Smooth muscle cell (in vitro differentiated cells): ENCODE data around the gene JPH2. TPM values are rescaled to one million over a fixed set of nuclear protein-coding genes. Genes with fewer than 3 reads are reported as not detected.

Source experiments
- DNase-seq: peaks from one replicate; lab custom pipeline; 2025; ENCODE audit not compliant: unreplicated experiment; lab: John Stamatoyannopoulos, UW
- H2AFZ ChIP-seq: fragments of 200-600 bp; sonication (generic); 2 replicates; pipeline ENCODE4 v1.6.0; 2016; ENCODE audit warnings: antibody characterized with exemption, low read depth, mild to moderate bottlenecking
- H3F3A ChIP-seq: fragments of 200-600 bp; sonication (generic); 2 replicates; pipeline ENCODE4 v1.6.0; 2017; ENCODE audit warnings: antibody characterized with exemption, low read depth
- H3K27ac ChIP-seq: fragments of 200-600 bp; sonication (generic); 2 replicates; pipeline ENCODE4 v1.5.1; 2016; ENCODE audit warnings: low read depth, mild to moderate bottlenecking
- H3K27me3 ChIP-seq: fragments of 200-600 bp; sonication (generic); 2 replicates; pipeline ENCODE4 v1.6.1; 2016; ENCODE audit warnings: low read depth, mild to moderate bottlenecking
- H3K36me3 ChIP-seq: fragments of 200-600 bp; sonication (generic); 2 replicates; pipeline ENCODE4 v1.5.1; 2016; ENCODE audit warnings: low read depth
- H3K4me1 ChIP-seq: fragments of 200-600 bp; sonication (generic); 2 replicates; pipeline ENCODE4 v1.5.1; 2016; ENCODE audit warnings: low read depth
- H3K4me2 ChIP-seq: fragments of 200-600 bp; sonication (generic); 2 replicates; pipeline ENCODE4 v1.6.0; 2016; ENCODE audit warnings: mild to moderate bottlenecking
- H3K4me3 ChIP-seq: fragments of 200-600 bp; sonication (generic); 2 replicates; pipeline ENCODE4 v1.5.1; 2016; ENCODE audit warnings: mild to moderate bottlenecking
- H3K79me2 ChIP-seq: fragments of 200-600 bp; sonication (generic); 2 replicates; pipeline ENCODE4 v1.6.0; 2016; ENCODE audit warnings: low read depth, mild to moderate bottlenecking
- H3K9ac ChIP-seq: fragments of 200-600 bp; sonication (generic); 2 replicates; pipeline ENCODE4 v1.6.0; 2016; ENCODE audit warnings: low read depth
- H3K9me3 ChIP-seq: fragments of 200-600 bp; sonication (generic); replicated peaks from 2 replicates; pipeline ENCODE4 v1.5.1; 2016; ENCODE audit warnings: low read depth
- H4K20me1 ChIP-seq: fragments of 200-600 bp; sonication (generic); 2 replicates; pipeline ENCODE4 v1.6.0; 2016; ENCODE audit warnings: low read depth
- CTCF ChIP-seq: fragments of 200-600 bp; sonication (generic); IDR thresholded peaks from 2 replicates; pipeline ENCODE4 v1.5.1; 2017; ENCODE audit warnings: borderline replicate concordance, mild to moderate bottlenecking, antibody characterized with exemption; ENCODE audit not compliant: insufficient read depth, poor library complexity, severe bottlenecking
- WGBS: methylation state at CpG from one replicate; pipeline ENCODE4 v1.1.7; 2016; ENCODE audit warnings: low lambda C conversion rate; 5-methylcytosine and 5-hydroxymethylcytosine counted together
- polyA plus RNA-seq: library from polyadenylated mRNA; unstranded; fragments of >200 nt; fragmentation: Nextera tagmentation; extraction: Ambion mirVana; gene quantifications from 2 replicates; pipeline ENCODE4 v1.2.1, GENCODE V29; 2016
- total RNA-seq: library from RNA; depleted of rRNA; stranded (reverse); fragments of >200 nt; gene quantifications from 2 replicates; pipeline ENCODE4 v1.2.3, GENCODE V29; 2014

The JPH2 gene
- total and polyA plus RNA-seq, 2 experiments from 2014 or later = 4.4 to 6.0 TPM

- H4K20me1 ChIP-seq = no peaks in the 10 kb centered on the region
- WGBS = 97% methylated on average over 7 of the region's 7 CpGs
- H3K27ac ChIP-seq = no peak overlapping the region
- H3K79me2 ChIP-seq = no peaks in the 10 kb centered on the region
- H3K27me3 ChIP-seq = no peaks in the 10 kb centered on the region
- H3K9ac ChIP-seq = no peak overlapping the region
- no peaks in the 10 kb centered on the region for H3F3A ChIP-seq
- no peaks in the 10 kb centered on the region for H3K36me3 ChIP-seq
- no peaks in the 10 kb centered on the region for H3K4me1 ChIP-seq
- no peaks in the 10 kb centered on the region for H3K9me3 ChIP-seq
- no peak for DNase-seq
- no peak overlapping the region for H3K4me2 ChIP-seq
- H3K4me3 ChIP-seq = no peak overlapping the region
- TF ChIP-seq CTCF = no peak
- no peak overlapping the region for H2AFZ ChIP-seq
These were observed 71.8 kb downstream of the JPH2 start for GRCh38 chr20:44115181-44115580.

DNA sequence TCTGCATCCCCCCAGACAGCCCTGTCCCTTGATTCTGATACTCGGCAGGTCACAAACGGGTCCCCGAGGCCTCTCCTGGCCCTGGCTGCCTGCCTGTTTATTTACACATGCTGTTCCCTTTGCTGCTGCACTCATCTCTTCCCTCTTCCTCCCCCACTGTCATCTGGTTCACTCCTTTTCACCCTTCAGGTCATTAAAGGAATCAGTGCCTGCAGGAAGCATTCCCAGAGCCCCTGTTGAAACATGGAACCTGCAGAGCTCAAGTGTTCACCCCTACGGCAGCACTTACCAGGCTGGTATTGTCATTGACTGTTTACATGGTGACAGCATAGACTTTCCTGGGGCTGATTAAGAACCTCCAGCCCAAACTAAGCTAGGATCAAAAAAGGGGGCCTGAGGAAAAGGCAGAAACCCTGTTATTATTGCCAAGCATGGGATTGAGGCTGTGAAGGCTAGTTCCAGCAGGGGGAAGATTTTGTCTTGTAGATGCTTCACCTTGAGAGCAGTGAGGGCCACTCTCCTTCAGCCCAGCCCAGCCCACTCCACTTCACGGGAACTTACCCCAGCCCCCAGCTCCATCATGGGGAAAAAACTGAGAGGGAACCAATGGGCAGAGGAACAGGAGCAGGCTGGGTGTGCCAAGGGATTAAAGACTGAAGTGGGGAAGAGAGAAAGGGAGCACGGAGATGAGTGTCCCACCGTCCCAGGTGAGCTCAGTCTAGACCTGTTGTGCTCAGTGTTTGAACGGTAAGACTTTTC is 73.2 kb downstream of the JPH2 start:
- no peaks in the 10 kb centered on the region for H3K27me3 ChIP-seq
- TF ChIP-seq CTCF = no peak
- no peak overlapping the region for H3K4me3 ChIP-seq
- no peaks in the 10 kb centered on the region for H3K4me1 ChIP-seq
- H3K9me3 ChIP-seq = no peaks in the 10 kb centered on the region
- no peaks in the 10 kb centered on the region for H3K79me2 ChIP-seq
- H3F3A ChIP-seq = no peaks in the 10 kb centered on the region
- H3K27ac ChIP-seq = no peak overlapping the region
- 80% methylated on average over 8 of the region's 8 CpGs for WGBS
- H3K4me2 ChIP-seq = no peak overlapping the region
- H4K20me1 ChIP-seq = no peaks in the 10 kb centered on the region
- no peak for DNase-seq
- no peaks in the 10 kb centered on the region for H3K36me3 ChIP-seq
- H2AFZ ChIP-seq = no peak overlapping the region
- H3K9ac ChIP-seq = no peak overlapping the region

DNA sequence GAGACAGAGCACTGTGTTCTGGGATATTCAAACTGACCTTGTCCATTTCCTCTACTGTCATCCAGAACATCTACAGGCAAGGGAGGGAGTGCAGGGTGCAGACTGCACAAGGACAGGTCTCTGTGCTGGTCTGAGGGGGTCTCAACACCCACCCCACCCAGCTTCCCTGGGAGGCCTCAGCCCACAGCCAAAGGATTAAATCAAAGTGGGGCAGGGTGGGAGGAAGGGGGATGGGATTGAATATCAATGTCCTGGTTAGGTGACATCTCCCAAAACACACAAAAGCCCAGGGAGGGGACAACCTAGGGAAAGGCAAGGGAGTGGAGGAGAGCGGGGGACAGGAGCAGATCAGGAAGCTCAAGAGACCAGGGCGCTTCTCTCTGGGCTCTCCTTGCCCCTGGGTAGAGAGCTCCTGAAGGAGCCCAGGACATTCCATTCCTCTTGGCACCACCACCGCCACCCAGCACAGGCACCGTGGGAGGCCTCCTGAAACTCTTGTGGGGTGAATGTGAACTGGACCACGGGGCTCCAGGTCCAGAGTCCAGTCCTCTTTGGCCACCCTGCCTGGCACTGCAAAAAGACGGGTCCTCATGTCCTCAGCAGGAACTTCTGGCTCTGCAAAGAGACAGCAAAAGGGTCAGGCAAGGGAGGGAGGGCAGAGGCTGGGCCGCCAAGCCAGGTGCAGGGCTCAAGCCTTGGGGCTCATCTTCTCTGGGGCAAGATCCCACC is 73.9 kb downstream of the JPH2 start:
- no peaks in the 10 kb centered on the region for H3K27me3 ChIP-seq
- H3K36me3 ChIP-seq = no peaks in the 10 kb centered on the region
- TF ChIP-seq CTCF = no peak
- no peak overlapping the region for H3K4me3 ChIP-seq
- 82% methylated on average over 7 of the region's 7 CpGs for WGBS
- H2AFZ ChIP-seq = no peak overlapping the region
- H3K4me2 ChIP-seq = no peak overlapping the region
- no peaks in the 10 kb centered on the region for H3K79me2 ChIP-seq
- no peak overlapping the region for H3K9ac ChIP-seq
- no peaks in the 10 kb centered on the region for H3K4me1 ChIP-seq
- H3K27ac ChIP-seq = no peak overlapping the region
- DNase-seq = no peak
- H4K20me1 ChIP-seq = no peaks in the 10 kb centered on the region
- no peaks in the 10 kb centered on the region for H3K9me3 ChIP-seq
- H3F3A ChIP-seq = no peaks in the 10 kb centered on the region
